Measurements from ENCODE around the gene RFX6.
A peak's percentile ranks its signal among the peaks of the same experiment; 100 is the strongest.
"Not testable (repeated sequence)": the region's sequence is repeated elsewhere in the genome, so short reads cannot be mapped to it uniquely, and the experiment has no call there.

The RFX6 gene, protein sequence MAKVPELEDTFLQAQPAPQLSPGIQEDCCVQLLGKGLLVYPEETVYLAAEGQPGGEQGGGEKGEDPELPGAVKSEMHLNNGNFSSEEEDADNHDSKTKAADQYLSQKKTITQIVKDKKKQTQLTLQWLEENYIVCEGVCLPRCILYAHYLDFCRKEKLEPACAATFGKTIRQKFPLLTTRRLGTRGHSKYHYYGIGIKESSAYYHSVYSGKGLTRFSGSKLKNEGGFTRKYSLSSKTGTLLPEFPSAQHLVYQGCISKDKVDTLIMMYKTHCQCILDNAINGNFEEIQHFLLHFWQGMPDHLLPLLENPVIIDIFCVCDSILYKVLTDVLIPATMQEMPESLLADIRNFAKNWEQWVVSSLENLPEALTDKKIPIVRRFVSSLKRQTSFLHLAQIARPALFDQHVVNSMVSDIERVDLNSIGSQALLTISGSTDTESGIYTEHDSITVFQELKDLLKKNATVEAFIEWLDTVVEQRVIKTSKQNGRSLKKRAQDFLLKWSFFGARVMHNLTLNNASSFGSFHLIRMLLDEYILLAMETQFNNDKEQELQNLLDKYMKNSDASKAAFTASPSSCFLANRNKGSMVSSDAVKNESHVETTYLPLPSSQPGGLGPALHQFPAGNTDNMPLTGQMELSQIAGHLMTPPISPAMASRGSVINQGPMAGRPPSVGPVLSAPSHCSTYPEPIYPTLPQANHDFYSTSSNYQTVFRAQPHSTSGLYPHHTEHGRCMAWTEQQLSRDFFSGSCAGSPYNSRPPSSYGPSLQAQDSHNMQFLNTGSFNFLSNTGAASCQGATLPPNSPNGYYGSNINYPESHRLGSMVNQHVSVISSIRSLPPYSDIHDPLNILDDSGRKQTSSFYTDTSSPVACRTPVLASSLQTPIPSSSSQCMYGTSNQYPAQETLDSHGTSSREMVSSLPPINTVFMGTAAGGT

DNA sequence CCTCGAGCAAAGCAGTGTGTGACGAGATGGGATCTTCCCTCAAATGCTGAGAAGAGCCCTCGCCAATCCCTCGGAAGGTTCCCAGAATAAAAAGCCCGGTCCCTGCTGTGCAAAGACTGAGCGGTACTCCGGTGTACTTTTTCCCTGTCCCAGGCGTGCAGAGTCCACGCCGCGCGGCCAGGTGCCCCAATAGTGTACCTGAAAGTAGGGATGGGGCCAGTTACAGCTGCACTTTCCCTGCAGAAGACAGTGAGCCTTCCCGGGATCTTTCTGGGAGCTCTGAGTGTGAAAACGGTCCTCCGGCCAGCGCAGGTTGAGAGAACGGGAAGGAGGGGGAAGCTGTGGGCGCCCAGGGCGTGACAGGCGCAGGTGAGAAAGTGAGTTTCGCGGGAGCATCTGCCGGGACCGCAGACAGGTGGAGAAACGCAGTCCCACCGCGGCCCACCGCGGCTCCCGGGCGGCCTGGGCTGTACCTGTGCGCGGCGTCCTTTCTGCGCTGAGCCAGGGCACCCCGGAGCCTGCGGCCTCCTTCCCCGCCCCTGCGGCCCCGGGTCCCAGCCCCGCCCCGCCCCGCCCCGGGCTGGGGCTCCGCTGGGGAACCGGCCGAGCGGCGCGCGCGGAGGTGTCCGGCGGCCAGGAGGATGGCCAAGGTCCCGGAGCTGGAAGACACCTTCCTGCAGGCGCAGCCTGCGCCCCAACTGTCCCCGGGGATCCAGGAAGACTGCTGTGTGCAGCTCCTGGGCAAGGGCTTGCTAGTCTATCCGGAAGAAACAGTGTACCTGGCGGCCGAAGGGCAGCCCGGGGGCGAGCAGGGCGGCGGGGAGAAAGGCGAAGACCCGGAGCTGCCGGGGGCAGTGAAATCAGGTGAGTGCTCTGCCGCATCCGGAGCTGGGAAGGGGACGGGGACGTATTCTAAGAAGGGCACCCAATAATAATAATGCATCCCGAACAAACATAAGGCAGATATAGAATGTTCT is at the start of gene RFX6:
Gene RFX6 (plus strand): TSS at position 608 of the 977 bp plus-strand sequence. CDS start 34 bp downstream, at position 642.
- DNase-seq, result no peak

DNA sequence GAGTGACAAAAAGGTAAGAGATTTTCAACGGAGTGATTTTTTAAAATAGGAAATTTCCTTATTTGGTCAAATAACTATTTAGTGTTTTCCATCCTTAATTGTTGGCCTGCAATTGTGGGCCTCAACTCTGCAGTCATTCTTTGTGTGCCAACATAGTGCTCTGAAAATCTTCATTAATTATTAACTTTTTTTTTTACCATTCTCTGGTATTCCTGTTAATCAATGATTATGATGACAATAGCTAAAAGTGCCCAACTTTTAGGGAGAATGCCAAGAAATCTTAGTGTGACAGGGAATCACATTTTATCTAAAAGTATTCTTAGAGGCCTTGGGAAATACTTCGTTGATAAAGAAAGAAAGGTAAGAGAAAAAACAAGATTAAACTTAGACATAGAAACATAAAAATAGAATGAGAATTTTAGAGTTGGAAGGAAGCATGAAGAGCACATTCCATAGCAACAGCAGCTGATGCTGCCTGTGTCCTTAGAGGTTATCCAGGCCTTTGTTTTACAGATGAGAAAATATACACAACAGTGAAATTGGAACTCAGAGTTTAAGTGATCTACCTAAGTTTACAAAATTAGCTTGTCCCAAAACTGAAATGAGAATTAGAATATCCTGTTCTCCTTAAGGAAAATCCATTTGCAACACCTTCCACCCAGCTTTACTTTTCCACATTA is 49.3 kb upstream of the RFX6 start:
- DNase-seq, result no peak

DNA sequence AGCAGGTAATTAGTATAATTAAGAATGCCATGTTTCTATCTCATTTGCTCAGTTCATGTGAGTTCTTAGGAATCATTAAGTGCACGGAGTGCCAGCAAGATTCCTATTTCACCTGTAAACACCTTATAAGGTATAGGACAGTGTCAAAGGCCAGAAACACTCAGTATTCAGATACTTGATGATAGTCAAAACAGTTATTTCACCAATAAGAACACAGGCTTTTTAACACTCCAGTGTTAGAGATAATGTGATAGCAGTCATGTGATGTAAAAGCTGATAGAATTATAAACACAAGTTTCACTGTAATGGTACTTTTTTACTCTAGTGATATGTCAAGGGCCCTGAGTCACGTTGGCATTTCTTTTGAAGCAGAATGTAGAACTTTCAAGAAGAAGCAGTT is 48.1 kb upstream of the RFX6 start, which contains the start of gene GPRC6A:
Gene GPRC6A (minus strand): TSS at position 101 of the 400 bp plus-strand sequence. CDS start 70 bp downstream, at position 31.
- DNase-seq, result no peak

DNA sequence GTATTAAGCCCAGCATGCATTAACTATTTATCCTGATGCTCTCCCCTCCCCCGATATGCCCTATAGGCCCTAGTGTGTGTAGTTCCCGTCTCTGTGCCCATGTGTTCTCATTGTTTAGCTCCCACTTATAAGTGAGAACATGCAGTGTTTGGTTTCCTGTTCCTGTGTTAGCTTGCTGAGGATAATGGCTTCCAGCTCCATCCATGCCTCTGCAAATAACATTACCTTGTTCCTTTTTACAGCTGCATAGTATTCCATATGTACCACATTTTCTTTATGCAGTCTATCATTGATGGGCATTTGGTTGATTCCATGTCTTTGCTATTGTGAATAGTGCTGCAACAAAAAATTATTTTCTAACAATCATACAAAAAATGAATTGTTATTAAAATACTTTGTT is 42.5 kb upstream of the RFX6 start:
- DNase-seq, result not testable (repeated sequence)

DNA sequence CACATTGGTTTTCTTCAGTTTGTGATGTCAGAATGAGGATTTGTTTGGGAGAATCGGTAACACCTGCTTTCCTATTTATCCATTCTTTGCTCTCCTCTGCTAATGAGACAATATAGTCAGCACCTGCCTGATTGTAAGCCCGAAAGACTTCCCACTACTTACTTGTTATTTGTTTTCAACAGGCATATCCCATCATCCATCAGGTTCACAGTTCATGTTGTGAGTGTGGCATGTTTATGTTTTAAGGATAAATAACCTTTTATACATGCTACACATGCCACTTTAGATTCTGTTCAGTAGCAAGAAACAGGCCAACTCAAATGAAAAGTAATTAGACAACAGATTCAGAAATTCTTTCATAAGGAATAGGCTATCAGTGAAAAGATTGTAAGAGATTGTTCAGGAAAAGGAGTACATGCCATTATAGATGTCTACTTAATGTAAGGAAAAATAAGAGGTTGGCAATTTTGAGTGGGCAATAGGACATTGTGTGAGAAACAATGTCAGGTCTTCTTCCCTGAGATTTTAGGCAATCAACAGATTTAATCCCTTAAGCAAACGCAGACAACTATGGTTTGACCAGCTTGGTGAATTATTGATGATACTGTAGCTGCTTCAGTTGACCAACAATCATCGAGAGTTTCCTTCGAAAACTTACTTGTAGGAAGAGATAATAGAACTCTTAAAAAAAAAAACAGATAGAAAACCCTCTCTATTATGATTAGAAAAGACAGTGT is 40.3 kb upstream of the RFX6 start:
- DNase-seq, result no peak

DNA sequence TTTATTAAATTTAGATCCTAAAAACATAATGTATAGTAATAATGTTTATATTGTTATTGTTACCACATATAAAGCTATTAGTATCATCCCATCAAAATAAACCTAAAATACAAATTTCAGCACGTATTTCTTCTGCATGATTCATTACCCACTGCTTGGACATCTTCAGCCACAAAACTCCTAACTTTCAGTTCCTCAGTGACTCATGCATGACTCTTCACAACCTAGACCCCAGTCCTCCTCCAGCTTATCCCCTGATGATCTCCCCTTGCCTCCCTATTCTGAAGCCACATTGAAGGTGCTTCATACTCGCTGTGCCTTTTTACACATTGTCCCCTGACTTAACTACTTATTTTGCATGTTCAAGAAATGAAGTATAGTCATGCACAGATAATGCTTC is 37.0 kb upstream of the RFX6 start:
- DNase-seq, result no peak

DNA sequence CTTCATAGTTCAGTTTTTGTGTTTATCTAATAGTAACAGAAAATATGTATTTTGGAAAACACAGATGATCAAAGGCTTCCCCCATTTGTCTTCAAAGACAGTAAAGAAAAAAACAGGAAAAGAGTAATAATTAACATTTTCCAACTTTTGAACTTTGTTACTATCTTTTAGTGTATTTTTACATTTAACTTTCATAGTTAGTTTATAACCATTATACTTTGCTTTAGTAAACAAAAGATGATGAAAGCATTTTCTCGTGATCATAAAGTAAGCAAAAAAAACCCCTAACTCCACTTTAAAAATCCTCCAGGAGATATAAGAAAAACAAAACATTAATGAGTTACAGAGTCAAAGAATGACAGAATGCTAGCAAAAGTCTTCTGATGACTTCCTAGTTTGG is 34.6 kb upstream of the RFX6 start:
- DNase-seq, result no peak

DNA sequence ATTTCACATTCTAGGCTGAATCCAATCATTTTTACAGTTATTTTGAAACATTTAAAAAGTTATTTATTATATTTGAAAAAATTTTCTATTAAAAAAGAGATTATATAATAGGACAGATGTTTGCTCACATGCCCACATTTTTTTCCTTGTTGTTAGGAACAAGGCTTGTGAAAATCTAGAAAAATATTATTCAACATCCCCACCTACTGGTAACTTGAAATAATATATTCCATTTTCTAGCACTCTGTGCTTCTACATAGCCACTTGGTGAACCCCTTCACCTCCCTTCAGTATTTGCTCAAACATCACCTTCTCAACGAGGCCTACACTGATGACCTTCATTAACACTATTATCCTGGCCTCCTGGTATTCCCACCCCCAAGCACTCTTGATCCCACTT is 29.8 kb upstream of the RFX6 start:
- peak; percentile 35 for DNase-seq

DNA sequence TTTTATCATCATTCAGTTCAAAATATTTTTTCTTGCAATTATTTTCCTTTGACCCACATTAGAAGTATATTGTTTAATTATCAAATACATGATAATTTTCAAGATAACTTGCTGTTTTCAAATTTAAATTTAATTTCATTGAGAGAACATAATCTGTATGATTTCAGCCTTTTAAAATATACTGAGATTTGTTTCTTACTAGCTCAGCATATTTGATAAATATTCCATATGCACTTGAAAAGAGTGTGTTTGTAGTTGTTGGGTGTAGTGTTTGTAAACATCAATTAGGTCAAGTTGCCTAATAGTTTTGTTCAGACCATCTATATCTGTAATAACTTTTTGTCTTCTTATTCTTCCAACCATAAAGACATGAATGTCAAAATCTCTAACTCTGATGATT is 19.0 kb upstream of the RFX6 start:
- DNase-seq, result no peak

DNA sequence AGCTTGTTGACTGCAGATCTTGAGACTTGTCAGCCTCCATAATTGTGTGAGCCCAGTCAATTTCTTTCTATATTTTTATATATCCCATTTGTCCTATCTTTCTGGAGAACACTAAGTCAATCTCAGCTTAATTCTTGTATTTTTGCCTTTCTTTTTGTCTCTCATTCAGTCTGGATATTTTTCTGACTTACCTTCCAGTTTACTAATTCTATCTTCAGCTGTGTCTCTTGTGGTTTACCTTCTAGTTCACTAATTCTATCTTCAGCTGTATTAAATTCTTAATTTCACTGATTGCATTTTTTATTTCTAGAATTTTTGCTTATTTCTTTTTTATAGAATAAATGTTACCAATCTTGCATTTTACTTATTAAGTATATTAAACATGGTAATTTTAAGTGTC is 17.8 kb upstream of the RFX6 start:
- no peak for DNase-seq

DNA sequence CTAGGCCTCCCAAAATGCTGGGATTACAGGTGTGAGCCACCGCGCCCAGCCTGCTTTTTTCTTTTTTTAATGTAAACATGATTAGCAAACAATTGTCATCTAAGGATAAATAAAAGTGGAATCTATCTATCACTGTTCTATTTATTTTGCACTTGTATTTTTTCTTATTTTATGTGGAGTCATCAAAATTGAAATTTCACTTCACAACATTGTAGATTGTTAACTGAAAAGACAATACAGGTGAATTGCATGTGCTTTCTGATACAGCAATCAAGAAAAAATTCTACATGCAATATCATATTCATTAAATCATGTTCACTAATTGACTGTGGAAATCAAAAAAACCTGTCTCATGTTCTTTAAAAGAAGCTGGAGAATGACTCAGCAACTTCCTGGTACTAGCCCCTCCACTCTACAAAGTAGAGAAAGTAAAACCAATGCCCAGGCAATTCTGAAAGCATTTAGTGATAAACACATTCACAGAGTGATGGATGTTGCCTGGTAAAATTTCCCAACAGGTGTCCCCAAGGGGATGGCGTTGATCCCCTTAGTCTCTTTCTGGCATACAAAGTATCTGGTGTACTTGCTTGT is 10.7 kb upstream of the RFX6 start:
- no peak for DNase-seq

DNA sequence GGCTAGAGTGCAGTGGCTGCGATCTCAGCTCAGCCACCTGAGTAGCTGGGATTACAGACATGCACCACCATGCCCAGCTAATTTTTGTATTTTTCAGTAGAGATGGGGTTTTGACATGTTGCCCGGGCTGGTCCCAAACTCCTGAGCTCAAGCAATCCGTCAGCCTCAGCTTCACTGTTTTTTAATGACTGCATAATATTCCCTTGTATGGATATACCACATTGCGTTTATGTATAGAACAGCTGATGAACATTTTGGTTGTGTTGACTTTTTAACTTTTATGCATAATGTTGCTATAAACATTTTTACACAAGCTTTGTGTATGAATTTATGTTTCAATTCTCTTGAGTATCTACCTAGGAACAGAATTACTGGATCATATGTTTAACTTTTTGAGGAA is 4.3 kb upstream of the RFX6 start:
- DNase-seq, result no peak

DNA sequence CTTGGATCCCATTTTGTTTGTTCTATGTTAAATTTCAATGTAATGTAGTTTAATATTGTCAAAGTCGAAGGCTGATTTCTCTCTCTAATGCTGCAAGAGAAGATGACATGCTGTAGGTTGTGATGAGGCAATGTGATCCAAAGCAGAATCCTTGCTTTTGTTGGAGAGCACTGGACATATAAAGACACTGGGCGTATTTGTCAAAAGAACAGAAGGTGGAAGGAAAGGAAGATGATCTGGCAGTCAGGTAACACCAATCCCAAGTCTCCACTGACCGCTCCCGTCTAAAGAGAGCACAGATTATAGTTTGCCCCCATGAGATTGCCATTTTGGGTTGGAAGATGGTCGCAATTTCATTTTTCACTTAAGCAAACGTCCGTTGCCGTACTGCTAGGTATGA is 935 bp upstream of the RFX6 start:
- DNase-seq, result no peak

DNA sequence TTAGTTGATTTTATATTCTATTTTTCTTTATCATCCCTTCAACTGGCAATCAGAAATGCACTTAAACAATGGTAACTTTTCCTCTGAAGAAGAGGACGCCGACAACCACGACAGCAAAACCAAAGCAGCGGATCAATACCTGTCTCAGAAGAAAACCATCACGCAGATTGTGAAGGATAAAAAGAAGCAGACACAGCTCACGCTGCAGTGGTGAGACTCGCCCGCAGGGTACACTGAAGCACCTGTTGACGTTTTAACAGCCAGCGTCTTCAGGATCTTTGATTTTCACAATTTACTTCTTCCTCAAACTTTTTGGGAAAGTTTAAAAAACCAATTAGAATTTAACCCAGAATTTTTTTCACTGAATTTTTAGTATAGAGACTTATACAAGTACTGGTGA is 701 bp downstream of the RFX6 start:
- DNase-seq, result no peak

DNA sequence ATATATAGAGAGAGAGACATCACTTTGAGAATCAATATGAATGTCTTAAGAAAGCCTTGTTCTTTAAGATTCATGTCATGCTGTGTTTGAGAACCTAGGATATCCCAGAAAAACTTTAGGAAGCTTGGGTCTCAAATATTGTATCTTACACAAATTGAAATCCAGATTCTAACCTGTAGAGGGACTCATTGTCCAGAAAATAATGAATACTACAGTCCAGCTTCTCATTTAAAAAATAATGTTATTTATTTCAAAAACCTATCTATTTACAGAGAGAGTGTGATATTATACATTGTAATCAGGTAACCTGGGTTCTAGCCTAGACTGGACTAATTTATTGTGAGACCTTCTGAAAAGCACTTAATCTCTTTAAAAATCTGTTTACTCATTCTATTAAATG is 4.2 kb downstream of the RFX6 start:
- no peak for DNase-seq

DNA sequence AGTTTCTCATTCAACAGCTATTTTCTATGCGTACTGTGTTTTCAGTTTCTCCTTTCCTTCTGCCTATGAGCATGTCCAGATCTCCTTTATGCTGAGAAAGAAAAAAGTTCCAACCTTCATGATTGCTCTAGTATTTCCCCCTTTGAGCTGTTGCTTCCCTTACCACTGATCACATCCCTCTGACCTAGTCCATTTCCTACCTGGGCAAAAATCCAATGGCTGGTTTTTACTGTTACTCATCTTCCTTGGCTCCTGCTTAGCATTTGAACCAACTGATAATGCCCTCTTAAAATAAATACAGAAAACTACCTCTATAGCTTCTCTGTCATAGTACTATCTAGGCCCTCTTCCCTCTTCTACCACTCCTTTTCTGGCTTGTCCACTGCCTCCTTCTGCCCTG is 6.0 kb downstream of the RFX6 start:
- no peak for DNase-seq

DNA sequence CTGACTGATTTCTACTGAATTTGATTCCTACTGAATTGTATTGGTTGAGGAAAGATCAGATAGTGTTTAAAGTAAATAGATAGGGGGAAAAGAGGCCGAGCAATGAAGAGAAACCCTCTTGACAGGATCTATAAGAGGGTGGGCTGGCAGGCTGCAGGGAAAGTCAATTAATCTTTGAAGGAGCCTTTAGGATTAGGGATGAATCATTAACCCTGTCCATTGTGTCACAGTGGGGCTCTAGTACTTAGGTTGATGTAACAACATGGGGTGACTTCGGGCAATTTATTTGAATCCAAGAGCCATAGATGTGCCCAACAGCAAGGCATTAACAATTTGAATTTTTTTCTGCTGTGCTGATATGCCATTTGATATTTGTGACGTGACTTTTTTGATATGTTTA is 7.5 kb downstream of the RFX6 start:
- DNase-seq, result no peak

DNA sequence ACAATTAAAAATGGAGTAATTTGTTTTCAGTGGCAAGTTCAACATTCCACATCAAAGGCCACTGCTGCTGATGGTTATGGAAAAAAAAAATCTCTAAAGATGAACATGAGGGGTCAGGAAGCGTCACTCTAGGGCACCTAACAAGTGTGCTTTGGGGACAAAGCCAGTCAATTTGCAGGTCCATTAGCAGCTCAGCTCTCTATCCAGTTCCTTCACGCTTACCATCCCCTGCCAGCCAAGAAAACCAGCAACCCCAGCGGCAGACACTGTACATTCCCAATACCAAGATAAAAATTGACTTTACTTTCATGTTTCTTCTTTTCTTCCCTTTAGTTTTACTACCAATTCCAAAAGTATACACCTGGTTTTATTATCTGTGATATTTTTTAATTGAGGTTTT is 10.1 kb downstream of the RFX6 start:
- DNase-seq, result no peak

DNA sequence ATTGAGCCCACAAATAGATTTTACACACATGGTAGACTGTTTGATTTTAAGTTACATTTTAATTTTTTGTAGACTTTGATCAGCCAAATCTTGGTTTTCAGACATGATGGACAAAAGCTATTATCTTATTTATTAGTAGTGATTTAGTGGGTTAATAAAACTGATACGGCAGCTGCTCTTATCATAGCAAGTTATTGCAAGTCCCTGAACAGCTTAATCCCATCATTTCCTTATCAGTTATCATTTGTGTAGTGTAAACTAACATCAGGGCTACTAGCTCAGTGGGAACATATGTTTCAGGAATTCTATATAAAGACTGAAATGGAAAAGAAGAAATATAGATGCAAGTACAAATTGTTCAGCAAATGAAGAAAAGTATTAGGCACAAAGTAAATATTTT is 10.9 kb downstream of the RFX6 start:
- DNase-seq, result no peak

DNA sequence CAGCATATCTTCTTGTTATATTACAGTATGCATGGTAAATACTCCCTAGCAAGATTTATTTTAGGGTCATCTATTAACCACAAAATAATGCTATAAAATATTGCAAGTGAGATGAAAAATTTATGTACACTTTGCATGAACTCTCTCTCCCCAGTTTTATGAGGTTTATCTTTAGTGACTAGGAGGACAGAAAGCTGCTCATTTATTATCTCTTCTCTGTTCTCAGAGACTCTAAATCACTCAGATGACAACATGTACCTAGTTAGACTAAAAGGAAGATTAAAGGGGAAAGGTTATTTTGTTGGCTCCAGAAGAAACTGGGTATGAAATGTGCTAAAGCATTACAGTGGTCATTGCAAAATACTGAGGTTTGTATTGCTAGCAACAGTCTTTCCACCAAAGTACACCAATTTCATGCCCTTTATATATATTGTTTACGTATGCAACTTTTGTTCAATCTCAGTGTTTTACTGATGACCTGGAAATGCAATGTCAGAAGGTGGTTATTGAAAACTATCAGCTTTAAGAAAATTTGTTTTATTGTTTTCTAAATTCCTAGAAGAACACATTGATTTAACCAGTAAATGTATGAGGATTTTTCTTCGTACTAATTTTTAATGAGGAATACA is 11.8 kb downstream of the RFX6 start:
- no peak for DNase-seq

DNA sequence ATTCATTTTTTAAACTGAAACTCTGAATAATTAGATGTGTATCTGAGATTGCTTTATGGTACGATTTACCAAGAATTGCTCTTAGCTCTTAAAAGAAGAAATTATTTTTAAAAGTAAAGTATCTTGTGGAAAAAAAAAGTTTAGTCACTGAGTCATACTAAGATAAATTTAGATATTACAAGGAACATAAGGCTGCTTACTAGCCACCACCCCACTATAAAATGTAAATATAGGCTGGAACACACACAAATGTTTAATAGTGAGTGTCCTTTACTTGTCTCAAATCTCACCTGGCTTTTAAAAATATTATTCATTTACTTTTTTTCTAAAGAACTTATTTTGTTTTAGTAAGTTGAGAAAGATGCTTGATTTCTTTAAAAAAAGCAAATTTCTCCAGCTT is 17.6 kb downstream of the RFX6 start:
- no peak for DNase-seq
